PFSK-1 (cell line): ENCODE measurements around the gene COL25A1.

Source experiments
- POLR2AphosphoS5 ChIP-seq: IDR thresholded peaks from 2 replicates; pipeline ENCODE4 v1.6.1; 2012; ENCODE audit warnings: low read depth, mild to moderate bottlenecking, control low read depth, low read length, moderate library complexity
- REST ChIP-seq, 2 experiments: IDR thresholded peaks; 2 replicates each; pipeline versions ENCODE4 v1.6.1 to v1.8.0; 2011 to 2012; ENCODE audit warnings: low read depth in 2 of 2, low read length in 2 of 2, control low read depth in 1 of 2, inconsistent platforms in 1 of 2, mild to moderate bottlenecking in 1 of 2, moderate library complexity in 1 of 2; ENCODE audit not compliant: insufficient read depth in 1 of 2

- TF ChIP-seq REST (IDR thresholded peaks at IDR 0.05; ENCODE audit: insufficient read depth in 1 of 2, low read depth in 2 of 2, low read length in 2 of 2) (no peak), POLR2AphosphoS5 (no peak)
Measured at GRCh38 chr4:108852691-108853090, 449.8 kb downstream of the COL25A1 start.
